Right cardiac atrium (tissue), 5 donors: ENCODE data around the gene SLC39A5. TPM values are rescaled to one million over a fixed set of nuclear protein-coding genes. Genes with fewer than 3 reads are reported as not detected.

Experiments used
- ATAC-seq, 2 donors: fragments of 200-7000 bp; cut with Tn5 transposase; one replicate each; pipeline versions ENCODE4 v1.8.0 to v1.9.1; 2020; ENCODE audit warnings: moderate library complexity in 2 of 2, mild to moderate bottlenecking in 1 of 2
- DNase-seq, 3 donors: peaks; one replicate each; pipeline ENCODE4 v3.0.0-alpha.2; 2020
- H3K27ac ChIP-seq: one replicate; pipeline ENCODE4 v1.5.1; 2013; ENCODE audit warnings: mild to moderate bottlenecking, low read length, control low read depth, moderate library complexity
- H3K27me3 ChIP-seq: one replicate; pipeline ENCODE4 v1.6.1; 2013; ENCODE audit not compliant: control insufficient read depth, insufficient read depth
- H3K4me1 ChIP-seq: one replicate; pipeline ENCODE4 v1.6.1; 2013; ENCODE audit warnings: low read length; ENCODE audit not compliant: control insufficient read depth, insufficient read depth
- H3K4me3 ChIP-seq: one replicate; pipeline ENCODE4 v1.5.1; 2013; ENCODE audit warnings: low read length, control low read depth
- H3K9me3 ChIP-seq: one replicate; pipeline ENCODE4 v1.6.1; 2013; ENCODE audit warnings: low read length; ENCODE audit not compliant: control insufficient read depth
- WGBS: extraction: QIAGEN DNeasy Blood & Tissue Kit; methylation state at CpG from one replicate; pipeline ENCODE4 v1.1.7; 2013; 5-methylcytosine and 5-hydroxymethylcytosine counted together
- intact Hi-C, 4 donors: fragments of 100-400 bp; cut with DNase I; formaldehyde crosslinking; loops; one replicate each; pipeline versions ENCODE4 v1.11.0 to v1.14.0; 2022 to 2023
- polyA plus RNA-seq: library from polyadenylated mRNA; stranded (reverse); fragments of 200-250 nt; gene quantifications from one replicate; pipeline ENCODE4 v1.2.3, GENCODE V29; 2013
- total RNA-seq, 4 donors: library from RNA; stranded (reverse); fragmentation: NEBNext Ultra II Directional; extraction: Animal tissue kit (Norgen Biotek cat#: 25700); gene quantifications; one replicate each; pipeline ENCODE4 v1.2.1, GENCODE V29; 2021
- donor health status: healthy with polysubstance abuse.
- donor health status: DM: no; HTN: yes; CAD: no.
- donor health status: DM: no; HTN: no; CAD: no.
- donor health status: DM: no; HTN: yes; CAD: no; lungs with severe emphysema.
- donor health status: DM: yes; HTN: yes; CAD: no.

The SLC39A5 gene
- total and polyA plus RNA-seq, 5 donors, result 0.18 to 0.49 TPM; not detected in 3

- intact Hi-C loops, result loop anchor here in 1 of 4 donors (2.0 kb wide), 1 partner anchor 16 kb away; no protein-coding TSS in a partner anchor
- Histone ChIP-seq H3K27ac (no peak overlapping the region), H3K4me3 (no peak overlapping the region), H3K9me3 (no peaks in the 10 kb centered on the region), H3K4me1 (no peaks in the 10 kb centered on the region), H3K27me3 (no peaks in the 10 kb centered on the region)
- WGBS, result 76% methylated on average over 7 of the region's 7 CpGs
- ATAC-seq (no peak), DNase-seq (no peak)
Measured at GRCh38 chr12:56229082-56229481, 769 bp upstream of the SLC39A5 start.

- intact Hi-C loops, result no loop called here
- Histone ChIP-seq H3K4me1 (no peaks in the 10 kb centered on the region), H3K4me3 (no peak overlapping the region), H3K9me3 (no peaks in the 10 kb centered on the region), H3K27me3 (no peaks in the 10 kb centered on the region), H3K27ac (no peak overlapping the region)
- DNase-seq, result no peak
- WGBS, result 74% methylated on average over 8 of the region's 8 CpGs
- peak; percentile 21 to 55 for ATAC-seq
Measured at GRCh38 chr12:56230432-56231183, 757 bp downstream of the SLC39A5 start.

GRCh38 chr12:56231184-56231582 lies 1.3 kb downstream of the SLC39A5 start:
- Histone ChIP-seq H3K4me3 (no peak overlapping the region), H3K27me3 (no peaks in the 10 kb centered on the region), H3K27ac (no peak overlapping the region), H3K9me3 (no peaks in the 10 kb centered on the region), H3K4me1 (no peaks in the 10 kb centered on the region)
- WGBS, result 89% methylated on average over 11 of the region's 11 CpGs
- intact Hi-C loops, result no loop called here
- no peak for DNase-seq
- peak in 1 of 2 donors; percentile 5 for ATAC-seq

- H3K4me3 ChIP-seq, result no peak overlapping the region
- no peaks in the 10 kb centered on the region for H3K4me1 ChIP-seq
- DNase-seq (no peak), ATAC-seq (no peak)
- H3K27ac ChIP-seq, result no peak overlapping the region
- no peaks in the 10 kb centered on the region for H3K9me3 ChIP-seq
- H3K27me3 ChIP-seq, result no peaks in the 10 kb centered on the region
- intact Hi-C loops, result no loop called here
- WGBS, result 58% methylated on average over 16 of the region's 16 CpGs
Measured at GRCh38 chr12:56234746-56235436, 5.0 kb downstream of the SLC39A5 start.

GRCh38 chr12:56236091-56236490 lies 6.2 kb downstream of the SLC39A5 start:
- H3K27me3 ChIP-seq, result no peaks in the 10 kb centered on the region
- no peak for ATAC-seq
- DNase-seq, result no peak
- no peaks in the 10 kb centered on the region for H3K9me3 ChIP-seq
- H3K4me3 ChIP-seq, result no peak overlapping the region
- 93% methylated on average over 6 of the region's 6 CpGs for WGBS
- H3K27ac ChIP-seq, result no peak overlapping the region
- H3K4me1 ChIP-seq, result no peaks in the 10 kb centered on the region
- intact Hi-C loops, result no loop called here

- Histone ChIP-seq H3K4me1 (no peaks in the 10 kb centered on the region), H3K9me3 (no peaks in the 10 kb centered on the region), H3K27me3 (no peaks in the 10 kb centered on the region), H3K27ac (no peak overlapping the region), H3K4me3 (no peak overlapping the region)
- intact Hi-C loops, result no loop called here
- ATAC-seq, result peak in 1 of 2 donors; percentile 15
- DNase-seq, result no peak
- 59% methylated on average over 5 of the region's 5 CpGs for WGBS
Measured at GRCh38 chr12:56236985-56237384, 7.1 kb downstream of the SLC39A5 start.

GRCh38 chr12:56237552-56237951 lies 7.7 kb downstream of the SLC39A5 start:
- intact Hi-C loops, result no loop called here
- Histone ChIP-seq H3K27me3 (no peaks in the 10 kb centered on the region), H3K27ac (no peak overlapping the region), H3K9me3 (no peaks in the 10 kb centered on the region), H3K4me1 (no peaks in the 10 kb centered on the region), H3K4me3 (no peak overlapping the region)
- ATAC-seq, result no peak
- no peak for DNase-seq
- 80% methylated on average over 11 of the region's 11 CpGs for WGBS

GRCh38 chr12:56241424-56242303 lies 11.8 kb downstream of the SLC39A5 start:
- no peaks in the 10 kb centered on the region for H3K4me1 ChIP-seq
- H3K27me3 ChIP-seq, result no peaks in the 10 kb centered on the region
- ATAC-seq (no peak), DNase-seq (no peak)
- no peak overlapping the region for H3K4me3 ChIP-seq
- no peak overlapping the region for H3K27ac ChIP-seq
- no peaks in the 10 kb centered on the region for H3K9me3 ChIP-seq
- intact Hi-C loops, result no loop called here
- 73% methylated on average over 9 of the region's 9 CpGs for WGBS

- intact Hi-C loops, result no loop called here
- Histone ChIP-seq H3K27ac (no peak overlapping the region), H3K4me1 (no peaks in the 10 kb centered on the region), H3K9me3 (no peaks in the 10 kb centered on the region), H3K4me3 (no peak overlapping the region), H3K27me3 (no peaks in the 10 kb centered on the region)
- WGBS, result 90% methylated on average over 13 of the region's 13 CpGs
- peak in 1 of 3 donors; percentile 41 for DNase-seq
- ATAC-seq, result no peak
Measured at GRCh38 chr12:56242986-56243385, 13.1 kb downstream of the SLC39A5 start.

GRCh38 chr12:56243731-56244181 lies 13.9 kb downstream of the SLC39A5 start:
- Histone ChIP-seq H3K27me3 (no peaks in the 10 kb centered on the region), H3K4me3 (no peak overlapping the region), H3K4me1 (no peaks in the 10 kb centered on the region), H3K27ac (no peak overlapping the region), H3K9me3 (no peaks in the 10 kb centered on the region)
- DNase-seq, result no peak
- ATAC-seq, result peak in 1 of 2 donors; percentile 6
- WGBS, result 49% methylated on average over 3 of the region's 3 CpGs
- intact Hi-C loops, result loop anchor here in 1 of 4 donors (2.0 kb wide), 1 partner anchor 15 kb away; no protein-coding TSS in a partner anchor
